HEK293T (cell line): ENCODE results near the gene PGR.

Experiments
- ARNT ChIP-seq: fragments of 450-650 bp; IDR thresholded peaks from 2 replicates; pipeline ENCODE4 v1.6.1; 2017; ENCODE audit warnings: mild to moderate bottlenecking
- BHLHE40 ChIP-seq: fragments of 450-650 bp; IDR thresholded peaks from 2 replicates; pipeline ENCODE4 v1.6.1; 2016; ENCODE audit warnings: mild to moderate bottlenecking, moderate library complexity, borderline replicate concordance
- ELF4 ChIP-seq: fragments of 450-650 bp; IDR thresholded peaks from 2 replicates; pipeline ENCODE4 v1.6.1; 2017; ENCODE audit warnings: antibody characterized with exemption
- FOXA1 ChIP-seq: fragments of 450-650 bp; IDR thresholded peaks from 2 replicates; pipeline ENCODE4 v1.6.1; 2016; ENCODE audit warnings: mild to moderate bottlenecking
- HDGF ChIP-seq: fragments of 450-650 bp; IDR thresholded peaks from 2 replicates; pipeline ENCODE4 v1.6.1; 2017; ENCODE audit warnings: antibody characterized with exemption, borderline replicate concordance
- SP1 ChIP-seq: fragments of 450-650 bp; IDR thresholded peaks from 2 replicates; pipeline ENCODE4 v1.6.1; 2017
- SUZ12 ChIP-seq: fragments of 450-650 bp; IDR thresholded peaks from 2 replicates; pipeline ENCODE4 v1.6.1; 2016; ENCODE audit warnings: mild to moderate bottlenecking

GRCh38 chr11:101019870-101020269 lies 109.7 kb downstream of the PGR start:
- TF ChIP-seq ELF4 (no peak), SP1 (no peak), SUZ12 (no peak), HDGF (no peak), BHLHE40 (no peak), FOXA1 (no peak), ARNT (no peak)
